Spleen (tissue), 11 donors: Measurements from ENCODE around the gene NTSR1. TPM values are rescaled to one million over a fixed set of nuclear protein-coding genes. Genes with fewer than 3 reads are reported as not detected.

ENCODE experiments used
- DNase-seq: peaks from one replicate; pipeline ENCODE4 v3.0.0-alpha.2; 2020
- H3K27ac ChIP-seq, 8 donors: fragments of 200-600 bp; sonication (generic) in 7 of 8; 1 replicate in 4 of 8; 2 replicates in 4 of 8; pipeline versions ENCODE4 v1.5.0 to v1.8.0; 2016 to 2021; ENCODE audit warnings: inconsistent platforms in 4 of 8, mild to moderate bottlenecking in 4 of 8, moderate library complexity in 1 of 8
- H3K27me3 ChIP-seq, 7 donors: fragments of 200-600 bp; sonication (generic) in 6 of 7; replicated peaks in 1 of 7; 1 replicate in 4 of 7; 2 replicates in 3 of 7; pipeline versions ENCODE4 v1.5.0 to v1.8.0; 2016 to 2021; ENCODE audit warnings: inconsistent platforms in 3 of 7, mild to moderate bottlenecking in 1 of 7
- H3K36me3 ChIP-seq, 6 donors: fragments of 200-600 bp; sonication (generic) in 5 of 6; 1 replicate in 4 of 6; 2 replicates in 2 of 6; pipeline versions ENCODE4 v1.5.0 to v1.8.0; 2016 to 2021; ENCODE audit warnings: inconsistent platforms in 2 of 6
- H3K4me1 ChIP-seq, 6 donors: fragments of 200-600 bp; sonication (generic) in 5 of 6; 1 replicate in 3 of 6; 2 replicates in 3 of 6; pipeline versions ENCODE4 v1.5.0 to v1.8.0; 2016 to 2021; ENCODE audit warnings: inconsistent platforms in 3 of 6
- H3K4me3 ChIP-seq, 8 donors: fragments of 200-600 bp; sonication (generic) in 7 of 8; 1 replicate in 4 of 8; 2 replicates in 4 of 8; pipeline versions ENCODE4 v1.5.0 to v1.8.0; 2016 to 2021; ENCODE audit warnings: inconsistent platforms in 4 of 8, mild to moderate bottlenecking in 4 of 8, moderate library complexity in 2 of 8
- H3K9me3 ChIP-seq, 8 donors: fragments of 200-600 bp; sonication (generic) in 7 of 8; 1 replicate in 4 of 8; 2 replicates in 4 of 8; pipeline versions ENCODE4 v1.5.0 to v1.8.0; 2016 to 2021; ENCODE audit warnings: inconsistent platforms in 4 of 8
- CTCF ChIP-seq, 11 experiments: fragments of 200-600 bp in 7 of 11; fragments of 450-650 bp in 4 of 11; sonication (generic) in 4 of 11; IDR thresholded peaks in 8 of 11; conservative IDR thresholded peaks in 3 of 11; 1 replicate in 7 of 11; 2 replicates in 4 of 11; pipeline versions ENCODE4 v1.4.0 to v1.8.0; 2016 to 2021; ENCODE audit warnings: antibody characterized with exemption in 11 of 11, inconsistent platforms in 4 of 11, mild to moderate bottlenecking in 1 of 11
- POLR2A ChIP-seq, 3 donors: fragments of 450-650 bp; IDR thresholded peaks; one replicate each; pipeline ENCODE4 v1.5.1; 2017; ENCODE audit warnings: antibody characterized with exemption in 3 of 3, mild to moderate bottlenecking in 1 of 3
- POLR2AphosphoS5 ChIP-seq, 3 donors: sonication (generic); formaldehyde crosslinking; IDR thresholded peaks; one replicate each; pipeline ENCODE4 v1.5.1; 2017; ENCODE audit warnings: antibody characterized with exemption in 3 of 3
- WGBS, 5 donors: extraction: QIAGEN DNeasy Blood & Tissue Kit in 3 of 5; methylation state at CpG; one replicate each; pipeline versions ENCODE4 v1.1.5 to v1.1.7; 2013 to 2018; 5-methylcytosine and 5-hydroxymethylcytosine counted together
- intact Hi-C: fragments of 100-400 bp; cut with DNase I; formaldehyde crosslinking; loops from one replicate; pipeline ENCODE4 v1.15.0; 2023; ENCODE audit warnings: low total_unique reads
- polyA plus RNA-seq, 3 donors: library from polyadenylated mRNA; stranded (reverse); fragments of 200-250 nt; gene quantifications; one replicate each; pipeline ENCODE4 v1.2.1, GENCODE V29; 2013
- total RNA-seq, 7 donors: library from RNA; depleted of rRNA in 3 of 7; stranded (reverse); fragments of >200 nt in 3 of 7; fragmentation: NEBNext Ultra II Directional in 4 of 7; extraction: Animal tissue kit (Norgen Biotek cat#: 25700) in 4 of 7; gene quantifications; one replicate each; pipeline versions ENCODE4 v1.1.0 to v1.2.1, GENCODE V29; 2016 to 2021
- donor health status: healthy with polysubstance abuse.
- donor health status: DM: no; HTN: no; CAD: no; lungs with moderate emphysema.
- donor health status: DM: no; HTN: no; CAD: no.
- donor health status: Bipolar disorder and iron deficiency.
- donor health status: healthy.
- donor health status: DM: no; HTN: no; CAD: no.
- donor health status: DM: yes; HTN: yes; CAD: no.

Gene NTSR1
- total and polyA plus RNA-seq, 10 donors, result 0.14 to 5.7 (median 0.71) TPM

DNA sequence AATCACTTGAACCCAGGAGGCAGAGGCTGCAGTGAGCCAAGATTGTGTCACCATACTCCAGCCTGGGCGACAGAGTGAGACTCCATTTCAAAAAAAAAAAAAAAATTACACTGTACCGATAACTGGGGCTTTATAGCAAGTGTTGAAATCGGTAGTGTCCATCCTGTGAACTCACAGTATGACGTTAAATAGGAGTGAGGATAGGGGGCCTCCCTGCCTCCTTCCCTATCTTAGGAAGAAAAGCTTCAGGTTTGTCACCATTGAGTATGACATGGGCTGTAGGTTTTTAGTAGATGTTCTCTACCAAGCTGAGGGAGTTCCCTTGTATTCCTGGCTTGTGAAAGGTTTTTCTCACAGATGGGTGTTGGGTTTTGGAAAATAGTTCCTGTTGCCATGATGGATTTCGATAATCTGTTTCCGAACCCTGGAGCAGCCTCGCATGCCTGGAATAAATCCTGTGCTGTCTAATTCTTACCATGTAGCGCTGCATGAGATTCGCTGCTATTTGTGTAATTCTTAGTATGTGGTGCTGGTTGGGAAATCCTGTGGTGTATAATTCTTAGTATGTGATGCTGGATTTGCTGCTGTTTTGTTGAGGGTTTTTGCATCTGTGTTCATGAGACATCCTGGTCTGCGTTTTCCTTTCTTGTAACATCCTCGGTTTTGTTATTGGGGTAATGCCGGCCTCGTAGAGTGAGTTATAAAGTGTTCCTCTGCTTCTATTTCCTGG is 23.6 kb downstream of the NTSR1 start:
- no peaks in the 10 kb centered on the region for H3K36me3 ChIP-seq
- peaks cover 0 to 54% (median under 1%) of the 10 kb centered on the region in 7 donors for H3K27me3 ChIP-seq
- no peak overlapping the region for H3K4me3 ChIP-seq
- DNase-seq, result no peak
- TF ChIP-seq POLR2A (IDR thresholded peaks at IDR 0.05) (no peak), POLR2AphosphoS5 (IDR thresholded peaks at IDR 0.05) (no peak), CTCF (IDR thresholded peaks at IDR 0.05 in 8 of 11, conservative IDR thresholded peaks at IDR 0.05 in 3 of 11) (no peak)
- no peaks in the 10 kb centered on the region for H3K9me3 ChIP-seq
- peaks cover 0 to 49% (median 4%) of the 10 kb centered on the region in 6 donors for H3K4me1 ChIP-seq
- intact Hi-C loops, result no loop called here
- H3K27ac ChIP-seq, result no peak overlapping the region
- WGBS, 5 donors, result 49 to 84% (median 67%) methylated on average over 13 of the region's 13 CpGs

DNA sequence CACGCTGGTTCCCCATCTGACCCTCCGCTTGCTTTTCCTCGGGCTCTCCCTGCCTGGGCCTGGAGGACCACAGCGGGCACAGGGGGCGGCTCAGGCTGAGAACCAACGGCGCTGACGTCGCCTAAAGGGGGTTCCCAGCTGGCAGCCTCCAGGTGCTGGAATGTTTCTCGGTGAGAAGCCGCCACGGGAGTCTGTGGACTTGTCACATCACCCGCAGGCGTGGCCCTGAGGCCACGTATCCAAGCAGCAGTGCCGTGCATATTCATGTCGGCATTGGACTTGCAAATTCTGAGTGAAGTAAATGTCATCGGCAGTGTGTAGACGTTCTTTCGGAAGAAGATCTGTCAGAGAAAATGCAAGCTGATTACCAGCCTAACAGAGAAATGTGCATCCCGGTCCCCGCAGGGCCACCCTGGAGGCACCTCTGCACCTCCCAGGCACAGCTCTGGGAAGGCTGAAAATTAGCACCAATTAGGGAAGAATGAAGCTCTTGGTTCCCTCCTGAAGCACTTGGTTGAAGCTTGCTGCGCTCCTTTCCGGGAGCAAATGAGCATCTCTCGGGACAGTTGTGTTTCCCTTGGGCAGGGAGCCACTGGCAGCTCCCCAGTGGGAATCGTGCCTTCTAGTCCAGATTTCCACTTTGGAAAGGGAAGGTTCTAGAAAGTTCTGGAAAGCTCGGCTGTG is 24.3 kb downstream of the NTSR1 start:
- intact Hi-C loops, result no loop called here
- whole genome bisulfite sequencing, 5 donors, result 82 to 91% (median 87%) methylated on average over 26 to 27 of the region's 27 CpGs
- Histone ChIP-seq H3K4me1 (peaks cover 0 to 41% (median 4%) of the 10 kb centered on the region in 6 donors), H3K27me3 (peaks cover 0 to 54% (median 0%) of the 10 kb centered on the region in 7 donors), H3K36me3 (no peaks in the 10 kb centered on the region), H3K27ac (no peak overlapping the region), H3K4me3 (no peak overlapping the region), H3K9me3 (no peaks in the 10 kb centered on the region)
- no peak for TF ChIP-seq POLR2A (IDR thresholded peaks at IDR 0.05)
- no peak for DNase-seq

GRCh38 chr20:62733526-62733842 is 24.8 kb downstream of the NTSR1 start:
- intact Hi-C loops, result no loop called here
- TF ChIP-seq POLR2AphosphoS5 (IDR thresholded peaks at IDR 0.05) (no peak), POLR2A (IDR thresholded peaks at IDR 0.05) (no peak), CTCF (IDR thresholded peaks at IDR 0.05 in 8 of 11, conservative IDR thresholded peaks at IDR 0.05 in 3 of 11) (no peak)
- Histone ChIP-seq H3K27me3 (peaks cover 0 to 54% (median 0%) of the 10 kb centered on the region in 7 donors), H3K27ac (no peak overlapping the region), H3K4me1 (peaks cover 0 to 39% (median 4%) of the 10 kb centered on the region in 6 donors), H3K9me3 (no peaks in the 10 kb centered on the region), H3K4me3 (no peak overlapping the region), H3K36me3 (no peaks in the 10 kb centered on the region)
- DNase-seq, result no peak

DNA sequence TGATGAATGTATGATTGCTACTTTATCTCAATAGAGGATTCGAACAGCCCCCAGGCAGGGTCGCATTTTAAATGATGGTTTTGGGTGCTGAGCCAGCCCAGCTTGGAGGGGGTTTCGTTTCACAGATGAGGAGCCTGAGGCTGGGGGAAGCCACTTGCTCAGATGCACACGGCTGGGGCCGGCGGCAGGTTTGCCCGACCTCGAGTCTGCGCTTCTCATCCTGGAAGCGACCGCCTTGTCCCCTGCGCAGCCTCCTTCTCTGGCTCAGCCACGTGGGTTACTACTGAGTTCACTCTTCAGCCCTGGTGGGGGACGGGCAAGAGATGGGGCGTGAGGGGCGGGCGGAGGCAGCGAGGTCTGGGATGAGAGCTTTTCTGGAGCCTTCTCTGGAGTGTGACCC is 25.3 kb downstream of the NTSR1 start:
- 72 to 83% (median 78%) methylated on average over 18 of the region's 18 CpGs for WGBS, 5 donors
- Histone ChIP-seq H3K4me1 (peaks cover 0 to 39% (median 2%) of the 10 kb centered on the region in 6 donors), H3K27ac (no peak overlapping the region), H3K9me3 (no peaks in the 10 kb centered on the region), H3K27me3 (peaks cover 0 to 54% (median 0%) of the 10 kb centered on the region in 7 donors), H3K4me3 (no peak overlapping the region), H3K36me3 (no peaks in the 10 kb centered on the region)
- TF ChIP-seq POLR2A (IDR thresholded peaks at IDR 0.05) (no peak), CTCF (IDR thresholded peaks at IDR 0.05 in 8 of 11, conservative IDR thresholded peaks at IDR 0.05 in 3 of 11) (no peak), POLR2AphosphoS5 (IDR thresholded peaks at IDR 0.05) (no peak)
- DNase-seq, result no peak
- intact Hi-C loops, result no loop called here
